Fibroblast of lung (primary cell): Measurements from ENCODE around the gene EPS8L1.

Experiments
- CTCF ChIP-seq, 2 donors: IDR thresholded peaks in 1 of 2; conservative IDR thresholded peaks in 1 of 2; 1 replicate in 1 of 2; 2 replicates in 1 of 2; pipeline ENCODE4 v1.5.1; 2011 to 2012; ENCODE audit warnings: low read length in 2 of 2, control low read depth in 1 of 2, inconsistent platforms in 1 of 2, low read depth in 1 of 2, mild to moderate bottlenecking in 1 of 2
- EZH2 ChIP-seq: IDR thresholded peaks from 2 replicates; pipeline ENCODE4 v1.5.1; 2012; ENCODE audit warnings: low read length, control low read depth, mild to moderate bottlenecking; ENCODE audit errors: missing control alignments

GRCh38 chr19:55071129-55071502 lies 4.6 kb upstream of the EPS8L1 start:
- TF ChIP-seq CTCF (conservative IDR thresholded peaks at IDR 0.05 in 1 of 2, IDR thresholded peaks at IDR 0.05 in 1 of 2; ENCODE audit: low read depth in 1 of 2, low read length in 2 of 2) (no peak), EZH2 (no peak)
